ENCODE results near the gene UBL4B. TPM values are rescaled to one million over a fixed set of nuclear protein-coding genes. Genes with fewer than 3 reads are reported as not detected.

UBL4B gene
- total RNA-seq, 1 experiment from 2014 or later = not detected

DNA sequence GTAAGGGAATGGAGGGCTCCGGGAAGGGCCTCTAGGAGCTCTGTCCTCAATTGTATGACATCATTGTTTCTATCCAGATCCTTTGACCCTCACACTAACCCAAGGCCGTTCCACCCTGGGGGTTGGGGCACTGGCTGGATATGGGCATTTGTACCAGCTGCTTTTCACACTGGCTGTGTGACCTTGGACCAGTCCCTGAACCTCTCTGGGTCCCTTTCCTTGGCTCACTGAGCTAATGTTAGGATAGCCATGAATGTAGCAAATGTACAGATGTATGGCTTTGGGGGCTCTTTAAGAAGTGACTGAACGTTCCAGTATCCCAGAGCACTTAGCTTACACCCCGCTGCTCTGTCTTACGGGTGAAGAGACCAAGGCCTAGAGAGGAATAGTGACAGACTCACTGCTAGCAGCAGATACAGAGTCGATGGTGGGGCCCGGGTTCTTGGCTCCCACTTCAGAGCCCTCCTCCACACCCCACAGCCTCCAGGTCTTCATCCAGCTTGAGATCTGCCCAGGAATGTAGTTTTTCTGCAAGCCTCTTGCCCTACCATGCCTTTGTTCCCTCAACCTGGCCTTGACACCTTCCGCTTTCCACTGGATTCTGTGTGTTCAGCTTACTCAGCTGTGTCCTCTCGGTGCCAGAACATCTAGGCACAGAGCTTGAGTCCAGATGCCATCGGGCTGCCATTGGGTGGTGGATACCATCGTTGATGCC, 14.6 kb upstream of the UBL4B start:
- CTCF ChIA-PET = no interaction called here
- Mint-ChIP-seq H3K4me1 (ENCODE audit: low read depth, unreplicated experiment) (peaks cover 8% of the 10 kb centered on the region), H3K27ac (ENCODE audit: unreplicated experiment) (no peak overlapping the region), H3K36me3 (ENCODE audit: insufficient read depth, unreplicated experiment) (no peaks in the 10 kb centered on the region), H3K4me3 (ENCODE audit: low read depth, unreplicated experiment) (no peak overlapping the region), H3K9me3 (ENCODE audit: low read depth, unreplicated experiment) (no peaks in the 10 kb centered on the region), H3K27me3 (ENCODE audit: unreplicated experiment) (peaks cover 69% of the 10 kb centered on the region)
- no TSS peak for BruUV-seq (replicated peaks)
- intact Hi-C loops (cut with micrococcal nuclease; ENCODE audit: unreplicated experiment) = no loop called here
- TF ChIP-seq, protein P1, sequence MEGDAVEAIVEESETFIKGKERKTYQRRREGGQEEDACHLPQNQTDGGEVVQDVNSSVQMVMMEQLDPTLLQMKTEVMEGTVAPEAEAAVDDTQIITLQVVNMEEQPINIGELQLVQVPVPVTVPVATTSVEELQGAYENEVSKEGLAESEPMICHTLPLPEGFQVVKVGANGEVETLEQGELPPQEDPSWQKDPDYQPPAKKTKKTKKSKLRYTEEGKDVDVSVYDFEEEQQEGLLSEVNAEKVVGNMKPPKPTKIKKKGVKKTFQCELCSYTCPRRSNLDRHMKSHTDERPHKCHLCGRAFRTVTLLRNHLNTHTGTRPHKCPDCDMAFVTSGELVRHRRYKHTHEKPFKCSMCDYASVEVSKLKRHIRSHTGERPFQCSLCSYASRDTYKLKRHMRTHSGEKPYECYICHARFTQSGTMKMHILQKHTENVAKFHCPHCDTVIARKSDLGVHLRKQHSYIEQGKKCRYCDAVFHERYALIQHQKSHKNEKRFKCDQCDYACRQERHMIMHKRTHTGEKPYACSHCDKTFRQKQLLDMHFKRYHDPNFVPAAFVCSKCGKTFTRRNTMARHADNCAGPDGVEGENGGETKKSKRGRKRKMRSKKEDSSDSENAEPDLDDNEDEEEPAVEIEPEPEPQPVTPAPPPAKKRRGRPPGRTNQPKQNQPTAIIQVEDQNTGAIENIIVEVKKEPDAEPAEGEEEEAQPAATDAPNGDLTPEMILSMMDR (IDR thresholded peaks at IDR 0.05; ENCODE audit: unreplicated experiment) = no peak
- no peak for DNase-seq

DNA sequence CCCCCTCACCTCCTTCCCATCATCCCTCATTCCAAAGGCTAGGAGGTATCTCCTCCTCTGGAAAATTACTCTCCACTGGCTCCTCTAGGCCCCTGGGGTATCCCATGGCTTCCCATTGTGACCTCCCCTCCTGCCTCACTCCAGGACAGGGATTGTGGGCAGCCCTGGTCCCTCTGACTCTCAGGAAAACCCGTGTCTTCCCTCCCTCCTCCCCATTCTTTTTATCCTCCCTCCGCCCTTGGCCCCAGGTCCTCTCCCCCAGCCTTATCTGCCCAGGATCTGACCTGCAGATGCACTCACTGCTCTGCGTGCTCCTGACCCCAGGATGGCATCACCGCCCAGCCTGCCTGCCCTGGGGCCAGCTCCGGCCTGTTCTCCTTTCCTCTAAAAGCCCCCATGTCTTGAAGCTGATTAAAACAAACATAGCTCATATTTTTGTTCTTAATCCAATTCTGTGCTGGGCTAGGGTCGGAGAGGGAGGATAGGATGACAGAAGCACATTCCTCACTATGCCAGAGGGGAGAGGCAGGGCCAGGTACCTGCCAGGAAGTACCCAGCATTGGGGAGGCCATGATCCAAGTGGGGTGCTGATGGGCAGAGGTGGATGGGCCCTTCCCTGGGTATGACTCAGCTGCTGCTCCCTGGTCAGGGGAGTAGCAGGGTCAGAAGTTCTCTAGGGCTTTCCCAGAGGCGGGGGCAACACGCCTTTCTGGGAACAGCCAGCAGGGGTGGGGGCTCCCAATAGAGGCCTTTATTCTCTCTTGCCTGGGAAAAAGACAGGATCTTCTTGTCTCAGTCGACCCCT, 13.8 kb upstream of the UBL4B start:
- H3K27ac Mint-ChIP-seq (ENCODE audit: unreplicated experiment) = no peak overlapping the region
- no peaks in the 10 kb centered on the region for H3K9me3 Mint-ChIP-seq (ENCODE audit: low read depth, unreplicated experiment)
- TF ChIP-seq, protein P1 (IDR thresholded peaks at IDR 0.05; ENCODE audit: unreplicated experiment) = no peak
- H3K4me1 Mint-ChIP-seq (ENCODE audit: low read depth, unreplicated experiment) = peaks cover 8% of the 10 kb centered on the region
- intact Hi-C loops (cut with micrococcal nuclease; ENCODE audit: unreplicated experiment) = no loop called here
- no TSS peak for BruUV-seq (replicated peaks)
- no peaks in the 10 kb centered on the region for H3K36me3 Mint-ChIP-seq (ENCODE audit: insufficient read depth, unreplicated experiment)
- CTCF ChIA-PET = no interaction called here
- no peak for DNase-seq
- H3K27me3 Mint-ChIP-seq (ENCODE audit: unreplicated experiment) = peaks cover 62% of the 10 kb centered on the region
- H3K4me3 Mint-ChIP-seq (ENCODE audit: low read depth, unreplicated experiment) = no peak overlapping the region

DNA sequence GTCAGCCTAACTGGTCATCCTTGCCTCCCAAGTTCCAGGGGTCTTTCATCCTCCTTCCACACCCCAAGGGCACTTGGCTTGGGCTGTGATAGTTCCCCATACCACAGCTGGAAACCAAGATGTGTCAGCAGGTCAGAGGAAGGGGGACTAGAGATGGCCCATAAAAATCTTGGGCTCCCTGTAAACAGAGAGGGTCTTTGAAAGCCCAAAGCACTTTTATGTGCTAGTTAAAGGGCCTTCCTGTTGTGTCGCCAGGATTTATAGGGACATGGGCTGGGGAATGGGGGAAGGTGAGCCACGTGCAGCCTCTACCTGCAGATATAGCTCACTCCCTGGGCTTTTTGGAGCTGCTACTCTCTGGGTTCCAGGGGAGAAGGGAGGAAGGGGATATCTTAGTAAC, 11.9 kb upstream of the UBL4B start:
- no peaks in the 10 kb centered on the region for H3K36me3 Mint-ChIP-seq (ENCODE audit: insufficient read depth, unreplicated experiment)
- no peak overlapping the region for H3K27ac Mint-ChIP-seq (ENCODE audit: unreplicated experiment)
- CTCF ChIA-PET = interaction anchor here (1.2 to 1.6 kb wide), 2 partner anchors 9 to 12 kb away, joined by 4 read pairs; no protein-coding TSS in a partner anchor
- H3K4me1 Mint-ChIP-seq (ENCODE audit: low read depth, unreplicated experiment) = peaks cover 8% of the 10 kb centered on the region
- H3K27me3 Mint-ChIP-seq (ENCODE audit: unreplicated experiment) = peaks cover 59% of the 10 kb centered on the region
- DNase-seq = no peak
- intact Hi-C loops (cut with micrococcal nuclease; ENCODE audit: unreplicated experiment) = no loop called here
- H3K4me3 Mint-ChIP-seq (ENCODE audit: low read depth, unreplicated experiment) = no peak overlapping the region
- no peaks in the 10 kb centered on the region for H3K9me3 Mint-ChIP-seq (ENCODE audit: low read depth, unreplicated experiment)
- TF ChIP-seq, protein P1 (IDR thresholded peaks at IDR 0.05; ENCODE audit: unreplicated experiment) = no peak
- no TSS peak for BruUV-seq (replicated peaks)

DNA sequence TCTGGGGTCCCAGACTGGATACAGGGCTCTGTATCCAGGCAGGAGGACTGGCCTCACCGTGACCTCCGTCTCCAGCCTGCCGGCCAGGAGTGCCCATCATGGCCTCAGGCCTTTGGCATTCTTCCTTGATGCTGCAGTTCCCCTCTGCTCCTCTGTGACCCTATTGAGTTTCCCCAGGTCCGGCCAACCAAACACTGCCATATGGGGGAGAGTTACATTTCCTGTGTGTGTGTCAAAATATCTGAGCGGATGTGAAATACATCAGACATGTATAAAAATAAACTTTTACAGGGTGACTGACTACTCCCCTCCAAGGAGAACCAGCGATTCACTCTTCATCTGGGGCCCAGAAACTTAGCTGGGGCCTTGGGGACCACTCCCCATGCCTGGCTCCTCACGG, 10.2 kb upstream of the UBL4B start:
- intact Hi-C loops (cut with micrococcal nuclease; ENCODE audit: unreplicated experiment) = no loop called here
- no peak overlapping the region for H3K27ac Mint-ChIP-seq (ENCODE audit: unreplicated experiment)
- no peaks in the 10 kb centered on the region for H3K9me3 Mint-ChIP-seq (ENCODE audit: low read depth, unreplicated experiment)
- no peak for DNase-seq
- H3K27me3 Mint-ChIP-seq (ENCODE audit: unreplicated experiment) = peaks cover 54% of the 10 kb centered on the region
- H3K4me3 Mint-ChIP-seq (ENCODE audit: low read depth, unreplicated experiment) = no peak overlapping the region
- TF ChIP-seq, protein P1 (IDR thresholded peaks at IDR 0.05; ENCODE audit: unreplicated experiment) = no peak
- peaks cover 8% of the 10 kb centered on the region for H3K4me1 Mint-ChIP-seq (ENCODE audit: low read depth, unreplicated experiment)
- H3K36me3 Mint-ChIP-seq (ENCODE audit: insufficient read depth, unreplicated experiment) = peaks cover under 1% of the 10 kb centered on the region
- BruUV-seq (replicated peaks) = no TSS peak
- CTCF ChIA-PET = interaction anchor here (0.6 to 1.9 kb wide), 2 partner anchors 14 to 342 kb away, joined by 5 to 7 read pairs; no protein-coding TSS in a partner anchor
